ENCODE results near the gene RBFOX1. TPM values are rescaled to one million over a fixed set of nuclear protein-coding genes. Genes with fewer than 3 reads are reported as not detected.

The RBFOX1 gene
- total RNA-seq, 4 donors from 2014 or later, result 0.08 to 0.32 TPM; not detected in 2

- no peaks in the 10 kb centered on the region for H3K27me3 ChIP-seq
- H3K36me3 ChIP-seq, result no peaks in the 10 kb centered on the region
- DNase-seq (ENCODE audit: low spot score in 2 of 2), result no peak
- H3K4me1 ChIP-seq, result no peaks in the 10 kb centered on the region
- no peak overlapping the region for H3K27ac ChIP-seq
- WGBS, result 69% methylated on average over 5 of the region's 5 CpGs
- no peaks in the 10 kb centered on the region for H3K9me3 ChIP-seq
- H3K4me3 ChIP-seq, result no peak overlapping the region
- TF ChIP-seq CTCF (IDR thresholded peaks at IDR 0.05) (no peak), POLR2AphosphoS5 (IDR thresholded peaks at IDR 0.05) (peak in 1 of 3 donors; percentile 39), EP300 (IDR thresholded peaks at IDR 0.05) (no peak), POLR2A (IDR thresholded peaks at IDR 0.05) (no peak)
Measured at GRCh38 chr16:7436306-7436705, 103.7 kb downstream of the RBFOX1 start.

DNA sequence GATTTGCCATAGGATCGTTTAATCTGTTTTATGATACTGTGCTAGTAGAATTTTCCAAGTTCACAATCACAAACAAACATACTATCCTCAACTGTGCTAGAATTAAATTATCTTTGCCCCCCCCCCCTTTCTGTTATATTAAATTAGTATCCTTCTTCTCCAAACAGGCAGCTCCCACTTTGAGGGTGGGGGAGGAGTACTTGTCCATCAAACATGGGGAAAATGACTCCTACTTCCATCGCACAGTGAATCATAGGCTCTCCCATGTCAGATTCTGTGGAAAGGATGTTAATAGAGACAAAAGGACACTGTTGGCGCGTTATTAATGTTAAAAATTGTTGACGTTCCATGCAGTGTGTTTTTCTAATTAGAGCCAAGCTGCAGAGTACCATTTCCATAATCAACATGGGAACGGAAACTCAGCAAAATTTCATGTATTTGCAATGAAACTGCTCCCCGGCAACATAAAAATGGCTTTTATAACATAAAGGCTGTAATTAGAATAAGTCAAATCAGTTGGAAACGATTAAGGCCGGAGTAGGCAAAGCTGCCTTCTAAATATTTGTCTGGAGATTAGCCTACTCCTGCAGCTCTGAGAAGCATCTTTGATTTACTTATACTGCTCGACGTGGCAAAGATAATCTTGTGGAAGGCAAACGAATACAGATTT lies 104.6 kb downstream of the RBFOX1 start:
- no peak for TF ChIP-seq POLR2A (IDR thresholded peaks at IDR 0.05)
- TF ChIP-seq EP300 (IDR thresholded peaks at IDR 0.05), result no peak
- no peak for TF ChIP-seq CTCF (IDR thresholded peaks at IDR 0.05)
- Histone ChIP-seq H3K4me1 (no peaks in the 10 kb centered on the region), H3K9me3 (no peaks in the 10 kb centered on the region), H3K36me3 (no peaks in the 10 kb centered on the region), H3K27me3 (peaks cover 5% of the 10 kb centered on the region), H3K4me3 (no peak overlapping the region), H3K27ac (no peak overlapping the region)
- DNase-seq (ENCODE audit: low spot score in 2 of 2), result no peak
- WGBS, result 78% methylated on average over 12 of the region's 12 CpGs

DNA sequence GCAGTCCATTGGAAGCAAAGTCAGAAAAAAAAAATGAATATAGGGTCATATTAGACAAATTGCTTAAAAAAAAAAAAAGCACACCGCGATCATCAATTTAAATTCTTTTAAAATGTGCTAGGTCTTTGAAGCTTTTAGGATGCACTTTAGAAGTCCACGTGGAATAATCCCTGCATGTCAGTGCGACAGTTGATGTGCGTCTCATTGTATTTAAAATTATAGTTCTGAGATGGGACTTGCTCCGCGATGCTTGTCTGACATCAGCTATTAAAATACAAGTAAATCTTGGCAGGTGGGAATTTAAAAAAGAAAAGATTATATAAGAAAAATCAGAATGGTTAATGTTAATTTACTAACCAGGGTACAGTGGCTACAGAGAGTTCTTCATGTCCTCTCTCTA lies 105.2 kb downstream of the RBFOX1 start:
- no peak for DNase-seq (ENCODE audit: low spot score in 2 of 2)
- H3K4me1 ChIP-seq, result no peaks in the 10 kb centered on the region
- H3K27ac ChIP-seq, result no peak overlapping the region
- peaks cover 5% of the 10 kb centered on the region for H3K27me3 ChIP-seq
- 84% methylated on average over 7 of the region's 7 CpGs for WGBS
- TF ChIP-seq EP300 (IDR thresholded peaks at IDR 0.05) (no peak), POLR2A (IDR thresholded peaks at IDR 0.05) (no peak), POLR2AphosphoS5 (IDR thresholded peaks at IDR 0.05) (no peak), CTCF (IDR thresholded peaks at IDR 0.05) (no peak)
- H3K36me3 ChIP-seq, result no peaks in the 10 kb centered on the region
- no peak overlapping the region for H3K4me3 ChIP-seq
- no peaks in the 10 kb centered on the region for H3K9me3 ChIP-seq

DNA sequence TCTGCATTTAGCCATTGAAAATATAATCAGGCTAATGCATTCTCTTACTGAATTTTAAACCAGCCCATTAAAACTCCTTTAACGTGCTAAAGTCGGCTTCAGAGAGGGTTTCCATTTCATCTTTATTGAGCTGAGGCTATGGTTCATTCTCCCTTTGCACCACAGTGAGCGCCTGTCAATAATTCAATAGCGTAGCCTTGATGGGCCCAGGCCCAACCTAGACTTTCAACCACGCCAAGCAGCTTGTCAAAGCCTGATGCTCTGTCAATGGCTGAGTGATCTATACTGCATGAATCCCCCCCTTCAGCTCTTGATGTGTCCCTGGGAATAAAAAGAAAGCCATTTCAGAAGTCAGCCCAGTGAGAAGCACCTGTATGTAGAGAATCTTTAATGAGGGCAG lies 106.0 kb downstream of the RBFOX1 start:
- no peaks in the 10 kb centered on the region for H3K9me3 ChIP-seq
- 88% methylated on average over 5 of the region's 5 CpGs for WGBS
- H3K27me3 ChIP-seq, result peaks cover 5% of the 10 kb centered on the region

GRCh38 chr16:7439518-7439917 lies 106.9 kb downstream of the RBFOX1 start:
- DNase-seq (ENCODE audit: low spot score in 2 of 2), result no peak
- no peaks in the 10 kb centered on the region for H3K9me3 ChIP-seq
- H3K4me3 ChIP-seq, result no peak overlapping the region
- WGBS, result 73% methylated on average over 4 of the region's 4 CpGs
- no peak for TF ChIP-seq POLR2A (IDR thresholded peaks at IDR 0.05)
- no peak for TF ChIP-seq POLR2AphosphoS5 (IDR thresholded peaks at IDR 0.05)
- TF ChIP-seq CTCF (IDR thresholded peaks at IDR 0.05), result no peak
- no peak for TF ChIP-seq EP300 (IDR thresholded peaks at IDR 0.05)
- peaks cover 14% of the 10 kb centered on the region for H3K4me1 ChIP-seq
- H3K36me3 ChIP-seq, result no peaks in the 10 kb centered on the region
- no peak overlapping the region for H3K27ac ChIP-seq
- H3K27me3 ChIP-seq, result peaks cover 5% of the 10 kb centered on the region

More for the DNA sequence above, 106.0 kb downstream of the RBFOX1 start:
- TF ChIP-seq EP300 (IDR thresholded peaks at IDR 0.05) (no peak), POLR2AphosphoS5 (IDR thresholded peaks at IDR 0.05) (no peak), POLR2A (IDR thresholded peaks at IDR 0.05) (no peak), CTCF (IDR thresholded peaks at IDR 0.05) (no peak)
- Histone ChIP-seq H3K4me1 (peaks cover 6% of the 10 kb centered on the region), H3K27ac (no peak overlapping the region), H3K36me3 (no peaks in the 10 kb centered on the region), H3K4me3 (no peak overlapping the region)
- DNase-seq (ENCODE audit: low spot score in 2 of 2), result no peak
